Frontal cortex (tissue), 4 donors: ENCODE data around the gene SLC35F1. TPM values are rescaled to one million over a fixed set of nuclear protein-coding genes. Genes with fewer than 3 reads are reported as not detected.

Experiments used
- DNase-seq, 2 donors: peaks; one replicate each; pipeline ENCODE4 v3.0.0; 2012; ENCODE audit warnings: low spot score in 2 of 2
- FAIRE-seq: peaks from 2 replicates; lab custom pipeline; 2012; peaks lifted over from hg19 to GRCh38; lab: Jason Lieb, UNC
- total RNA-seq: library from RNA; depleted of rRNA; stranded (reverse); fragments of >200 nt; gene quantifications from one replicate; pipeline ENCODE4 v1.2.3, GENCODE V29; 2014
- donor health status: control.
- donor health status: control.
- donor health status: control.

SLC35F1 gene
- total RNA-seq, 1 donor from 2014 or later = 97.0 TPM

DNA sequence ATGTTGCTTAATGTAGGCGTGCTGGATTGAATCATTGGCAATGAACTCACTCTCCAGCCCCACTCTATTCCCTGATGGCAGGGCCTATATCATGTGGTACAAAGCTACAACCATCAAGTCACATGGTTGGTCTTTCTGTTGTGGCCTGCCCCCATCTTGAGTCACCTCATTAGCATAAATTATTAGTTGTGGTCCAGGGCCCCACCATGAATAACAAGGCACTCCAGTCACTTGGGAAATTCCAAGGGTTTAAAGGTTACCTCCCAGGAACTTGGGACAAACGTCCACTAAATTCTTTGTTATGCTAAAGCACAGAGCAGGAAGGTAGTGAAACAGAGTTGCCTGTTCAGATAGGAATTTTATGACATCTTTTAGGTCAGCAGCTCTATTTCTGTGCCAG lies 193.7 kb downstream of the SLC35F1 start:
- FAIRE-seq = no peak
- no peak for DNase-seq

DNA sequence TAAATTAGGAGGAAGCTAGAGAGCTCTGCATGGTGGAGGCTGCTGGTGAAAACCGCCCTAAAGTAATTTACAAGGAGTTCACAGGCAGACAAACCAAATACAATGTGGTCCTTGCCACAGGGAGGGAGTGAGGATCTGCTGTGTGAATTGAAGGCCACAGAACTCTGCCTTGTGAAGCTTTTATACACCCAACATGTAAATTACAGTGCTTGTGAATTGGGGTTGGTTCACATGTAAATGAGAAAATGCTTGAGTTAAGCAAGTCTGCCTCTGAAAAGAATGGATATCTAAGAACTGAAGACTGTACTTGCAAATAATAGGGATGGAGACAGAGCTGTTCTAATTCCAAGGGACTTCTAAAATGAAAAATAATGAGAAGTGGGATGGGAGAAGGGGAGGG lies 194.2 kb downstream of the SLC35F1 start:
- FAIRE-seq (no peak), DNase-seq (no peak)

DNA sequence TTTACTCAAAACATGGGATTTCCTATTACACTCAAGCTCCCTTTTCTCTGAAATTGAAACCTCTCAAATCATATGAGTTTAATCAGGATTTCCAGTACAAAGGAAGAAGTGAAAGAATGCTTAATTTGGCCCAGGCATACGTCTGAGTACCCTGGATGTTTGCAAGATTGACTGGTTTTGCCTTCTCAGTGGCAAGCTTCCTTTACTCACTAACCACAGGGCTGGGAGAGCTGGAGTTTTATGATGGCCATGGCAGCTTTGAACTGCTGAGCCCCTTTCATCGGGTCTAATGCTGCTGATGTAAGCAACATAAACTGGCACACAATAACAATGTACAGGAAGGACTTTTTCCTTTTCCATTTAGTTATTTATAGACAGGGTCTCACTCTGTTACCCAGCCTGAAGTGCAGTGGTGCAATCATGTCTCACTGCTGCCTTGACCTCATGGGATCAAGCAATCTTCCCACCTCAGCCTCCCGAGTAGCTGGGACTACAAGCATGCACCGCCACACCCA lies 194.8 kb downstream of the SLC35F1 start:
- no peak for FAIRE-seq
- no peak for DNase-seq

DNA sequence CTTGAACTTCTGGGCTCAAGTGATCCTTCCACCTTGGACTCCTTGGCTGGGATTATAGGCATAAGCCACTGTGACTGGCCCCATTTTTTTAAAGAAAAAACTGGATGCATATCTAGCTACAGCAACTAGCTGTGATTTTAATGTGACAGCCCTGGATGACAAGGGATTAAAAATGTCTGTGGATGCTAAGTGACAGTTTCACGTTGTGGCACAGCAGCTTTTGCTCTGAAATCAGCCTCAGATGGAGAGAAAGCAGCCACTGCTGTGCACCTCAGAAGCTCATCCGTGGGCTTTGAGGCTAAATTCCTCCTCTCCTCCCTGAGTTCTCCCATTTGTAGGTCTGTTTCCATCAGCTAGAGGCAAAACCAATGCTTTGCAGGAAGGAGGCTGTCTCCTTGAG lies 195.3 kb downstream of the SLC35F1 start:
- no peak for FAIRE-seq

DNA sequence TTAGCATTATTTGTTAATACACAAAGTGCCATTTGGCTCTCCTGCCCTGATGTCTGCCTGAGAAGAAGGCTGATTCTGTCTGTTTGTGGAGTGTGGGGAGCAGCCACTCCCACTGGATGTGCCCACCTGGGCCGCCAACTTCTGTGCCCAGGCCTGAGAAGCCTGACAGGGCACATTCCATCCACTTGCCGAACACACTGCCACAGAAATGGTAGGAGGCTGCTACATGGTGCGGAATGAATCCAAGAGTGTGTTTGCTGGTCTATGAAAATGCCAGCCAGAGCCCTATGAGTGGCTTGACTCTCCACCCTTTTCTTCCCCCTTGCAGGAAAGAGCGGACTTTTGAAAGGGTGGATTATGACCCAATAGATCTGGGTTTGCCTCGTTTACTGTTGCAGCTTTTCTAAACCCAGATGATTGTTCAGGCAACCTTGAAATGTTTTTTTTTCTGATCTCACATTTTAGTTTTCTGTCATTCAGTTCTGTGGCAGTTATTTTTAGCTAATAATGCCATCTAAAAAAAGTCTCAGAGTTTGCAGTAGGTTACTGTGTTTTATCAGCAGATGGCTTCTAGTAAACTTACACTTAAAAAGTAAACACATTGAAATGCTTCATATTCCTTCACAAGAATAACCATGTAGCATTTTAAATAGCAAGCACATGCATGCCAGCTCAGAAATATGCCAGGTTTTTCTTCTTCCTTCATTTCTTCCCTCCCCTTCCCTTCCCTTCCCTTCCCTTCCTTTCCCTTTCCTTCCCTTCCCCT lies 196.5 kb downstream of the SLC35F1 start:
- no peak for DNase-seq
- no peak for FAIRE-seq

More for the DNA sequence above, 195.3 kb downstream of the SLC35F1 start:
- no peak for DNase-seq

DNA sequence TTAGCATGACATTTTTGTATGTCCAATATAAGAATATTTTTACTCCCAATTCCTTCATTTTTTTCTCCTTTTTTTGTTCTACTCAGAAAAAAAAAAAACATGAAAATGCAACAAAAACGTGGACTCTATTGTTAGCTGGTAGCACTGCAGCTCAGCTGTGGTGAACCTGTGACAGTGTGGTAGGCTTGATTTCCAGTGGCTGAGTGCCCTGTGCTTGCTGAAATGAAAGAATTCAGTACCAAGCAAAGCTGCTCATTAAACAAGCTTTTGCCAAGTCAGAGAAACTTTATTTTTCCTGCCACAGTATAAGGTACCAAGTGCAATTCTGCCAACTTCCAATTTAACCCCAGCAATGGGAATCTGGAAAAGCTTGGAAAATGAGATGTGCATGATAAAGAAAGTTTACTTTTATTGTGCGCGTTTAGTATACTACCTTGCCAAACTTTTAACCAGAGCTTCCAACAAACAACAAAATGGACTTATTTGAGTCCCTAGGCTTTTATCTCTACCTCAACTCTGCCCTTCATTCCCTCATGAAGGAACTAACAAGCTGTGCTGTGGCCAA lies 215.2 kb downstream of the SLC35F1 start:
- FAIRE-seq (no peak), DNase-seq (no peak)

DNA sequence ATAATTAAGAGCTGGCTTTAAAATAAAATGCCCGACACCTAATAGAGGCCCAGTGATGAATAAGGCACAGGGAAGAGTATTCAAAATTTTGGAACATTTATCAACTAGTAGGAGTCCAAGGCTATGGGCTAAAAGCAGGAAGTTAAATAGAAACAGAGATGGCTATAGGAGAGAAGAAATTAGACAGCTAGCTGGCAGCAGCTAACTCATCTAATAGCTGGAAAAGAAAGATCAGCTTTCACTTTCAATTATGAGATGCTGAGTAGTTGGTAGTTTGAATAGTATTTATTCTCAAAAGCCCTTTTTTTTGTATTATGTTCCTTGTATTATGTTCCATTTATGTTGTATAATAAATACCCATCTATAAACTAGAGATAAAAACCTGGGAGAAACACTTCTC lies 215.7 kb downstream of the SLC35F1 start:
- no peak for FAIRE-seq
- no peak for DNase-seq

DNA sequence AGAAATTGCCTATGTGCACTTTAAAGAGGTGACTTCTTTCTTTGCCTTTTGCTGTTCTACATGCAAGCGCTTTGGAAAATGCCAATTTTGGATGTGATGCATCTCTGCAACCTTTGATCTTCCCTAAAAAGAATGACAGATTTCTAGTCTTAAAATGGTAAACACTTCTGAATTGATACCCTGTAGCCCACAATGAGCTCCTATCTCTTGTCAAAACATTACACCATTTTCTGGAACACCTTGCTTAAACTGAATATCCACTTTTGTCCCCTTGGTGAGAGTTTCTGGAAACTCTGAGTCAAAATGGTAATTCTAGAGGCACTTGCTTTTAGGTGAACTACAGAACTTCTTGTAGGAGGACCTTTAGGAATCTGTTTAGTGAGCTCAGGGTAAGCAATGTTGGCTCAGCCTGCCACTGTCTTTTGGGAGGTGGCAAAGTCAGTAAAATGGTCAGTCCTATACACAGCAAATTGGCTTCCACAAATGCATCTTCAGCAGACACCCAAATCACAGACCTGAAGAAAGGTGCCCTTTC lies 216.5 kb downstream of the SLC35F1 start:
- DNase-seq = no peak
- no peak for FAIRE-seq

DNA sequence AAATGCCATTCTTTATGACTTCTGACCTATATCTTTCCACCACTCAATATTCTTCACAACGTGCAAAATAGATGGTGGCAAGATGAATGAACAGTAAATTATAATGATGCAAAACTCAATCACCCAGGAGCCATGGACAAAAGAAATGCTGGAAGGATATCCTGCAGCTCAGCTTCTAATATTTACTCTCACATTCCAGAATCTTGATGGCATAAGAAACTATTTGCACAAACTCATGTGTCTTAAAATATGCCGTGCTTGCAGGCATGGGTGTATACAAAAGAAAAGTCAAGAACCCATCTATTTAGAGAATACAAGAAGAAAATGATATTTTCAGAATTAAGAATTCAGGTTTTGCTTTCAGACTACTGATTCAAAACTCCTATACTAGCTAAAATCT lies 217.8 kb downstream of the SLC35F1 start:
- FAIRE-seq = no peak
- no peak for DNase-seq

DNA sequence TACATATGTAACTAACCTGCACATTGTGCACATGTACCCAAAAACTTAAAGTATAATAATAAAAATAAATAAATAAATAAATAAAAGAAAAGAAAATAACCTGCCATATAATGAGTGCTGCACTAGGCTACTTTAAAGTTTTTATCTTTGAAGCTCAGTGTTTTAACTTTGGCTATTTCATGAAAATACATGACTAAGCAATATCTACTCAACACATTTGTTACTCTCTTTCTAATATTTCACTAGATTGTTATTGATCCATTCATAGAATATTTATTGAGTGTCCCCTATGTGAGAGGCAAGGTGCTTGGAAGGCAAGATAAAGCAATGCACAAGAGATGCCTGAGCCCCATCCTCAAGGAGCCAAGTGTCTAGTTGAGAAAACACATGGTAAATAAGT lies 221.7 kb downstream of the SLC35F1 start:
- FAIRE-seq (no peak), DNase-seq (no peak)

DNA sequence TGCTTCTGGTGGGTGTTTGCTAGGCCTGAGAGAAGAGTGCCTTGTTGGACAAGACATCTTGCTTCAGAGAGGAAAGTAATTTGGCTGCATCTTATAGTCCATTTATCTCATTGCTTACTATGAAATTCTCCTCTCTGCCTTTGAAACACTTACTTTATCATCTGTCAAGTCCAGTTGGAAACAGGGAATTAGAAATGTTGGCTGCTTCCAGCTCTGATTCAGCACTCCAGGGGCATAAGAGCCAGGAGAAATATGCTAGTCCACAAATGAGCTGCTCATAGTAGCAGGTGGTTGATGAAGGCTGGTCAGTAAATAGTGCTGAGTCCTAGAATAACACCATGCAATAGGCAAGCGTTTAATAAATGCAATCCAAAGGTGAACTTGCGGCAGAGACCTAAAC lies 227.1 kb downstream of the SLC35F1 start:
- FAIRE-seq (no peak), DNase-seq (no peak)

DNA sequence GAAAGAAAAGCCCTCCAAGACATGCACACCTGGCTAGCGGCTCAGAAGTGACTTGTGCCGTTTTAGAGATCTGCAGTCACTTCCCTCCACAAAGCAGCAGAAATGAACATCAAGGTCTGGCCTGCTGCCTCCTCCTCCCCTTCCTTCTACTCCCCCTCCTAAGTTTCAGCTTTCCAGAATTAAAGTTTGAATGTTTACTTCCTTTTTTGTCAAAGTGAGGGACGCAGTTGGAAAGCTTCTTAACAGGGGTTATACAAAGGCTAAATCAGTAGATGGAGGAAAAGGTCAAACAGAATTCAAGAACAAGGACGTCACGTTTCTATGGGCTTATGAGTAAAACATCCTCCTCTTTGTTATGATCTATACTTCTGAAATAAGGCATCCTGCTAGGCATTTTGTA lies 227.7 kb downstream of the SLC35F1 start:
- FAIRE-seq (no peak), DNase-seq (no peak)

DNA sequence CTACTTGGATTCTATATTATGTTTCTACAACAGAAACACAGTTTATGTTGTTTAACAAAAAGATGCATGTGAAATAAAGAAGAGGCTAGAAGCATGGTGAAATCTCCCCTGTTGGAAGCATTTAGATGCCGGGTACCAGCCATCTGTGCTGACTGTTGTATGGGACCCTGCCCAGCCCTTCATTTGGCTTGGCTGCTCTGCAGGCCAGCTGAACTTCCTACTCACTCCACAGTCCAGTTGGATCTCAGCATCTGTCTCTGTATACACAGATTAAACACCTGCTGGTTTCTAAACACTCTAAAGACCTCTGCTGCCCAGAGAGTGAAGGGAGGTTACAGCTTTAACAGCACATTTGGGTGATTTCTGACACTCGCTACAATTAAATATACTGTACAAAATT lies 228.3 kb downstream of the SLC35F1 start:
- DNase-seq (no peak), FAIRE-seq (no peak)

DNA sequence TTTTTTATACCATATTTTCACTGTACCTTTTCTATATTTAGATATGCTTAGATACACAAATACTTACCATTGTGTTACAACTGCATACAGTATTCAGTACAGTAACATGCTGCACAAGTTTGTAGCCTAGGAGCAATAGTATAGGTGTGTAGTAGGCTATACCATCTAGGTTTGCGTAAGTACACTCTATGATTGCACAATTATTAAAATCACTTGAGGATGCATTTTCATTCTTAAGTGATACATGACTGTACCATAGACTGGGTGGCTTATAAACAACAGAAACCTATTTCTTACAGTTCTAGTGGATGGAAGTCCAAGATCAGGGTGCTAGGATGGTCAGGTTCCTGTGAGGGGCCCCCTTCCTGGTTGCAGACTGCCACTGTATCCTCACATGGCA lies 234.1 kb downstream of the SLC35F1 start:
- no peak for FAIRE-seq
- DNase-seq = no peak

DNA sequence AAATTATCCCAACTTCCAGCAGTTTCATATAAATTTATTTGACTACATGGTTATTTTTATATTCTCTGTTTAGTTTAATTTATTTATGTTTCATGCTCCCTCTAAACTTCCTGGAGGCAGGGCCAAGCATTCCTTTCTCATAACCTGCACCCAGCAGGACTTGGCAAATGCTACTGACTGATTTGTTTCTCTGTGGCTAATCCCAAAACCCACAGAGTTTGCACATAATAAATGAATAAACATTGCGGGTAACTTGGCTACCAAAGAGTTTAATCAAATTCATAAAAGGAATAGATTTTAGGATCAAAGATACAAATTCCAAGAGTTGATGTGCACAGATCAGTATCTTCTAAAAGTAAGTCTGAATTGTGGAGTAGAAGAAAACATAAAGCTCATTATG lies 239.5 kb downstream of the SLC35F1 start:
- DNase-seq (no peak), FAIRE-seq (no peak)

DNA sequence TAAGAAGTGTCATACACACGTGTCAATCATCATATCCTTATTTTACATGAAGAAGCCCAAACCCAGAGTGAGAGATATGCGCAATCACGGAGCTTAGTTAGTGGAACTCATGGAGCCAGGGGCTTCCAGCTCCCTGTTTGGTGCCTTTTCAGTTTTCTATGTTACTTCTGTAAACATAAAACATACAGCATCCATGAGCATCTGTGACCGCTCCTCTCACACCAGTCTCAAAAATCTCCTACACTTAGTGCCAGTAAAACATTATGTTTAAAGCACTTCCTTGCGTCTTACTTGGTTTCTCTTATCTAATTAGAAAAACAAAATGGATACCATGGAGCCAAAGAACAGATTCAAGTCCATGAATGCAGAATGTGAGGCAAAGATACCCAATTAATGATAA lies 240.4 kb downstream of the SLC35F1 start:
- DNase-seq (no peak), FAIRE-seq (no peak)

DNA sequence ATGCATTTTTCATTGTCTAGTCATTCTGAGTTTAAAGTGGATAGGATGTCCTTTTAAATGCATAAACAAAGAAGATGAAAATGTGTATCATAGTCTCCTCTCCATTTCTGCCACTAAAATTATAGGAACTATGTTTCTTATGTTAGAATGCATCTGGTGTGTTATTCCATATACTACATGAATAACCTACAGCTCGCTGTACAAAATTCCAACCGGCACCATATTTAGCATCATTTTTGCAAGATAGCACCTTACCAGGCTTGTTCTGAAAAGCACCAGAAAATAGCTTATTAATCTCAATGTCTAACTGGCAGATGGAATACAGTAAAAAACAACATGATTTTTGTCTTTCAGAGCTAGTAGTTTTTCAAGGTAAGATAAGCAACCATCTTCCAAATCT lies 241.5 kb downstream of the SLC35F1 start:
- no peak for FAIRE-seq
- DNase-seq = no peak

DNA sequence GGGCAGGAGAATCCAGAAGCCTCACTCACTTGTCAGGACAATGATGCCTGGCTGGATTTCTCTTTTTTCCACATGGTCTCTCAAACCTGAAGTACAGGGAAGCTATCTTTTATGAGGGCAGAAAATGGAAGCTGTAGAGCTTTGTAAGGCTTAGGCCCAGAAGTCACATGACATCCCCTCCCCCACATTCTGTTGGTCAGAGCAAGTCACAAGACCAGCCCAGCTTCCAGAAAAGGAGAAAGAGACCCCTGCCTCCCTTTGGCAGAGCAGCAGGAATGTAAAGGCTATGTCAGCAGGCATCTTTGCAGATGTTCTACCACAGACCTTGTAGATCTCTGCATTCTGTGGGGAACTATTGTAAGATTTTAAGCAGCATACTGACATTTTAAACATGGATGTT lies 245.5 kb downstream of the SLC35F1 start:
- FAIRE-seq (no peak), DNase-seq (no peak)

DNA sequence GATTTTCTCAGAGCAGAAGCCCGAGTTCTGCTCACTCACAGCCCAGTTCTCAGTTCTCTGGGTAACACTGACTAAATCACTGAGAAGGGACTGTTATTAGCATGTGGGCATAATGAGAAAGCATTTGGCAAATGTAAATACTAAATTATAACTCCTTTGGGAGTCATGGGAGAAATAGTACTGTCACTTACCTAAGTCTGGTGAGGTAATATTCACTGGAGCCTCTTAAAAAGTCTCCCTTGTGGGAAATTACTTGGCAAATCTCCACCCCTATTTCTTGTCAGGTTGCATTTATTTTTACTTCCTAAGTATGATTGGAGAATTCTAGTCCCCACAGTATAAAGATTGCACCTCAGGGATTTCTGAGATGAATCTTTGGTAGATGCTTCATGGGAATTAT lies 254.3 kb downstream of the SLC35F1 start:
- FAIRE-seq (no peak), DNase-seq (no peak)

DNA sequence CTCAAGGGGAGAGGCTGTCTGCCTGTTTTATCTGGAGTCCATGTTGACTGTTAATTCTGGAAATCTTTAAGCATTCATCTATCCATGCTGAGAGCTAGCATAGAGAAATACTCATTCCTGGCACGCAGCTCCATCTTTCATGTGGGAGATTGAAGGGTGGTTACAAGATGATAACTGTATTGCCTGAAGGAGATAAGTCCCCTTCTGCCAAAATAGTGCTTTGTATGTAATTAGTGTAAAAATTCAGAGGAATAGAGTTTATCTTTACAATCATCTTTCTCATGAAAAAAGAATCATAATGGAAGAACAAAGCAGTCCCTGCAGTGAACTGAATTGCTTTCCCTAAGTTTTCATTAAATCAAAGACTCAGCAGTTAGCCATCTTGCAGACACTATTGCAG lies 256.5 kb downstream of the SLC35F1 start:
- no peak for FAIRE-seq
- no peak for DNase-seq

DNA sequence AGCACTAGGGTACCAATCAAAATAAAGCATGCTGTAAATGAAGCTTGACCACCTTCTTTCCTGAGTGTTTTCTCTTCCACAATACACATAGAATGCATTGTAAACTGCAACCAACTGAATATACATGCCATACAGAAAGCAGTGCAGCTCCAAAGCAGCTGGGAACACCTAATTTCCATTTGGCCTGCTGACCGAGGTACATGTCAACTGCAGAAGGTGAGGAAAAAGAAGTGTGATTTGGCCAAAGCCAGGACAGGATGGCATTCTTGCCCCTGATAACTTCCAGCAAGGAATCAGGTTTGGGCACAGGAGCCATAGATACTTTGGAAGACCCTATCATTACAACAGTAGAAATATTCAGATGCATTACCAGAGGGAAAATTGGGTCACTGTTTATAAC lies 258.4 kb downstream of the SLC35F1 start:
- DNase-seq (no peak), FAIRE-seq (no peak)

DNA sequence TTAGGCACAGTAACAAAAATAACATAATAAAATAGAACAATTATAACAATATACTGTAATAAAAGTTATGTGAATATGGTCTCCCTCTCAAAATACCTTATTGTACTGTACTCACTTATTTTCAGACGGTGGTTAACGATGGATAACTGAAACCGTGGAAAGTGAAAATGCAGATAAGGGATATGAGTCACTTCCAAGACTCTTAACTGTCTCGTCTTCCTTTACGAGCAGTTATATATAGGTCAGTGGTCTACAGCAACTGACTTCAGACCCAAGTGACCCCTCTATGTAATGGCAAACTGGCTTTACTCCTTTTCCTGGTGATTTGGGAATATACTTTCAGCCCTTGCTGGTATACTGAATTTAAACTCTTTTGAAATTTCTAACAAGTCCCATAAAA lies 261.4 kb downstream of the SLC35F1 start:
- FAIRE-seq (no peak), DNase-seq (no peak)
